Endothelial cell of umbilical vein (primary cell): ENCODE data around the gene RPS6KA3. TPM values are rescaled to one million over a fixed set of nuclear protein-coding genes. Genes with fewer than 3 reads are reported as not detected.

Experiments
- BruUV-seq: library from RNA; stranded (reverse); fragments of 400-500 nt; replicated peaks from 2 replicates; lab custom pipeline; 2021; lab: Mats Ljungman, UMichigan
- CTCF ChIA-PET: fragments of 300-600, 350-600 bp; sonication (Branson Sonifier 250); formaldehyde crosslinking; loops from one replicate; lab custom pipeline; 2021; ENCODE audit warnings: antibody characterized with exemption, inconsistent platforms; lab: Charles Lee
- POLR2A ChIA-PET: fragments of 300-600, 350-600 bp; sonication (Branson Sonifier 250); formaldehyde crosslinking; loops from one replicate; lab custom pipeline; 2021; ENCODE audit warnings: antibody characterized with exemption, inconsistent platforms; lab: Charles Lee
- DNase-seq: peaks from one replicate; pipeline ENCODE4 v3.0.0-alpha.2; 2011; ENCODE audit warnings: low read depth, low spot score
- FAIRE-seq: peaks from 2 replicates; lab custom pipeline; 2011; peaks lifted over from hg19 to GRCh38; lab: Jason Lieb, UNC
- H2AFZ ChIP-seq: 2 replicates; pipeline ENCODE4 v1.6.0; 2012; ENCODE audit warnings: low read depth, low read length, control low read depth, inconsistent platforms
- H3K27ac ChIP-seq: 2 replicates; pipeline ENCODE4 v1.5.1; 2011; ENCODE audit warnings: low read depth, mild to moderate bottlenecking, control low read depth, low read length, moderate library complexity; ENCODE audit not compliant: insufficient read depth
- H3K27me3 ChIP-seq, 2 experiments: 2 replicates each; pipeline versions ENCODE4 v1.6.0 to v1.6.1; 2011; ENCODE audit warnings: low read length in 2 of 2, mixed read lengths in 1 of 2; ENCODE audit not compliant: control insufficient read depth in 2 of 2, insufficient read depth in 2 of 2
- H3K36me3 ChIP-seq, 2 experiments: 2 replicates in 1 of 2; 3 replicates in 1 of 2; pipeline ENCODE4 v1.5.1; 2011; ENCODE audit warnings: low read length in 2 of 2, mild to moderate bottlenecking in 1 of 2, moderate library complexity in 1 of 2; ENCODE audit not compliant: control insufficient read depth in 2 of 2, insufficient read depth in 2 of 2; ENCODE audit errors: extremely low read depth in 1 of 2
- H3K4me1 ChIP-seq: 3 replicates; pipeline ENCODE4 v1.5.1; 2011; ENCODE audit warnings: mild to moderate bottlenecking, low read length; ENCODE audit not compliant: control insufficient read depth, insufficient read depth; ENCODE audit errors: extremely low read depth
- H3K4me2 ChIP-seq: 2 replicates; pipeline ENCODE4 v1.6.1; 2011; ENCODE audit warnings: low read length, control low read depth, mixed read lengths; ENCODE audit not compliant: insufficient read depth
- H3K4me3 ChIP-seq, 3 experiments: fragments of 200-600 bp in 1 of 3; sonication (generic), shearing (Covaris generic) in 1 of 3; replicated peaks in 1 of 3; 2 replicates each; pipeline ENCODE4 v1.5.1; 2011 to 2016; ENCODE audit warnings: control low read depth in 3 of 3, low read length in 3 of 3, mild to moderate bottlenecking in 2 of 3, inconsistent platforms in 1 of 3, low read depth in 1 of 3, moderate library complexity in 1 of 3; ENCODE audit not compliant: insufficient read depth in 1 of 3
- H3K79me2 ChIP-seq: 2 replicates; pipeline ENCODE4 v1.6.0; 2012; ENCODE audit warnings: low read length, inconsistent platforms; ENCODE audit not compliant: control insufficient read depth, insufficient read depth
- H3K9ac ChIP-seq: replicated peaks from 2 replicates; pipeline ENCODE3; 2011; ENCODE audit warnings: low read length, control low read depth; ENCODE audit not compliant: insufficient read depth; ENCODE audit errors: extremely low read depth
- H3K9me1 ChIP-seq: replicated peaks from 3 replicates; pipeline ENCODE4 v1.6.0; 2011; ENCODE audit warnings: mild to moderate bottlenecking, low read length; ENCODE audit not compliant: control insufficient read depth, insufficient read depth; ENCODE audit errors: extremely low read depth
- H3K9me3 ChIP-seq: replicated peaks from 2 replicates; pipeline ENCODE4 v1.5.1; 2012; ENCODE audit warnings: low read length, inconsistent platforms; ENCODE audit not compliant: control insufficient read depth, insufficient read depth
- H4K20me1 ChIP-seq: replicated peaks from 2 replicates; pipeline ENCODE3; 2011; ENCODE audit warnings: mild to moderate bottlenecking, low read length; ENCODE audit not compliant: control insufficient read depth, insufficient read depth; ENCODE audit errors: extremely low read depth
- EZH2 ChIP-seq: IDR thresholded peaks from 2 replicates; pipeline ENCODE4 v1.6.1; 2012; ENCODE audit warnings: borderline replicate concordance, low read depth, mild to moderate bottlenecking, moderate library complexity, low read length, inconsistent platforms; ENCODE audit not compliant: severe bottlenecking
- GATA2 ChIP-seq: IDR thresholded peaks from 2 replicates; pipeline ENCODE4 v1.7.0; 2011; ENCODE audit warnings: low read depth, mild to moderate bottlenecking, moderate library complexity, mixed read lengths, low read length; ENCODE audit not compliant: insufficient read length, insufficient read depth
- MAX ChIP-seq: IDR thresholded peaks from 2 replicates; pipeline ENCODE4 v1.6.1; 2011; ENCODE audit not compliant: insufficient read depth, insufficient read length
- POLR2AphosphoS5 ChIP-seq: IDR thresholded peaks from 2 replicates; pipeline ENCODE4 v1.6.1; 2012; ENCODE audit warnings: low read depth, mild to moderate bottlenecking, control low read depth, low read length, moderate library complexity; ENCODE audit not compliant: insufficient read depth
- dilution Hi-C: fragments of 300-500 bp; cut with MboI; formaldehyde crosslinking; loops from one replicate; pipeline ENCODE4 v1.15.0; 2019; ENCODE audit warnings: low sequenced_read_pairs; ENCODE audit not compliant: extremely low pct_ligation_motif_present
- intact Hi-C: fragments of 100-400 bp; cut with micrococcal nuclease; formaldehyde crosslinking; loops from one replicate; pipeline ENCODE4 v1.10.0; 2022
- polyA plus RNA-seq, 4 experiments: library from polyadenylated mRNA; depleted of rRNA in 3 of 4; stranded (reverse) in 3 of 4; unstranded in 1 of 4; fragments of >200 nt; gene quantifications; 2 replicates each; pipeline versions ENCODE4 v1.2.1 to v1.2.3, GENCODE V29; 2011 to 2012; ENCODE audit warnings: missing spikeins in 1 of 4
- total RNA-seq: library from RNA; stranded (reverse); gene quantifications from 2 replicates; pipeline ENCODE4 v1.2.3, GENCODE V29; 2021

RPS6KA3 gene
- total and polyA plus RNA-seq, 2 donors (not counting 3 experiments of a cell fraction or from before 2014, with no cell fraction given) = 24.4 to 61.6 TPM

GRCh38 chrX:20300822-20301221 is 34.1 kb upstream of the RPS6KA3 start:
- intact Hi-C loops (loop anchor here (10.0 kb wide), 1 partner anchor 94 kb away; no protein-coding TSS in a partner anchor), dilution Hi-C loops (no loop called here)
- H3K4me1 ChIP-seq = no peaks in the 10 kb centered on the region
- BruUV-seq = no TSS peak
- no peaks in the 10 kb centered on the region for H3K36me3 ChIP-seq
- no peak overlapping the region for H3K27ac ChIP-seq
- H2AFZ ChIP-seq = no peak overlapping the region
- no peak for FAIRE-seq
- no peaks in the 10 kb centered on the region for H3K27me3 ChIP-seq
- H3K9me1 ChIP-seq = no peaks in the 10 kb centered on the region
- no peaks in the 10 kb centered on the region for H3K9me3 ChIP-seq
- CTCF ChIA-PET = no interaction called here
- no peak for TF ChIP-seq GATA2
- TF ChIP-seq MAX = no peak
- TF ChIP-seq EZH2 = no peak
- no peak for TF ChIP-seq POLR2AphosphoS5
- no peak overlapping the region for H3K4me2 ChIP-seq
- POLR2A ChIA-PET = no interaction called here
- H4K20me1 ChIP-seq = no peaks in the 10 kb centered on the region
- no peak overlapping the region for H3K4me3 ChIP-seq
- H3K9ac ChIP-seq = no peak overlapping the region
- no peaks in the 10 kb centered on the region for H3K79me2 ChIP-seq
- no peak for DNase-seq

- FAIRE-seq (no peak), DNase-seq (no peak)
- no peaks in the 10 kb centered on the region for H3K9me1 ChIP-seq
- H4K20me1 ChIP-seq = no peaks in the 10 kb centered on the region
- no peaks in the 10 kb centered on the region for H3K36me3 ChIP-seq
- no peaks in the 10 kb centered on the region for H3K9me3 ChIP-seq
- no peaks in the 10 kb centered on the region for H3K79me2 ChIP-seq
- H2AFZ ChIP-seq = no peak overlapping the region
- no peak overlapping the region for H3K27ac ChIP-seq
- H3K4me2 ChIP-seq = no peak overlapping the region
- no peaks in the 10 kb centered on the region for H3K27me3 ChIP-seq
- ChIA-PET CTCF (no interaction called here), POLR2A (no interaction called here)
- intact Hi-C loops (no loop called here), dilution Hi-C loops (no loop called here)
- no peak overlapping the region for H3K4me3 ChIP-seq
- no peak overlapping the region for H3K9ac ChIP-seq
- no peak for TF ChIP-seq MAX
- TF ChIP-seq EZH2 = no peak
- TF ChIP-seq POLR2AphosphoS5 = no peak
- no peaks in the 10 kb centered on the region for H3K4me1 ChIP-seq
- BruUV-seq = no TSS peak
Observed at GRCh38 chrX:20294957-20295356, 28.2 kb upstream of the RPS6KA3 start.
